Fibroblast of pulmonary artery (primary cell): ENCODE measurements around the gene PCSK2.

Experiments used
- DNase-seq: peaks from one replicate; pipeline ENCODE4 v3.0.0-alpha.2; 2010; ENCODE audit warnings: low read depth
- H3K4me3 ChIP-seq: replicated peaks from 2 replicates; pipeline ENCODE4 v1.5.1; 2011; ENCODE audit warnings: low read depth, mild to moderate bottlenecking, control low read depth, low read length, moderate library complexity
- CTCF ChIP-seq: IDR thresholded peaks from 2 replicates; pipeline ENCODE4 v1.5.1; 2011; ENCODE audit warnings: mild to moderate bottlenecking, control low read depth, low read length, inconsistent platforms; ENCODE audit errors: missing control alignments

The PCSK2 gene

GRCh38 chr20:17344790-17345189 lies 118.0 kb downstream of the PCSK2 start:
- no peak for TF ChIP-seq CTCF
- no peak for DNase-seq
- no peak overlapping the region for H3K4me3 ChIP-seq

GRCh38 chr20:17345321-17345720 lies 118.5 kb downstream of the PCSK2 start:
- no peak for DNase-seq
- no peak for TF ChIP-seq CTCF
- H3K4me3 ChIP-seq, result no peak overlapping the region

- no peak overlapping the region for H3K4me3 ChIP-seq
- no peak for TF ChIP-seq CTCF
- DNase-seq, result no peak
Observed at GRCh38 chr20:17350321-17350720, 123.5 kb downstream of the PCSK2 start.

- no peak for DNase-seq
- no peak for TF ChIP-seq CTCF
- H3K4me3 ChIP-seq, result no peak overlapping the region
Observed at GRCh38 chr20:17357238-17357637, 130.4 kb downstream of the PCSK2 start.

GRCh38 chr20:17358854-17359253 lies 132.0 kb downstream of the PCSK2 start:
- no peak for TF ChIP-seq CTCF
- DNase-seq, result no peak

GRCh38 chr20:17364681-17365080 lies 137.8 kb downstream of the PCSK2 start:
- no peak for TF ChIP-seq CTCF
- DNase-seq, result no peak
- no peak overlapping the region for H3K4me3 ChIP-seq

More at GRCh38 chr20:17358854-17359253, 132.0 kb downstream of the PCSK2 start:
- no peak overlapping the region for H3K4me3 ChIP-seq

GRCh38 chr20:17365831-17366230 lies 139.0 kb downstream of the PCSK2 start:
- DNase-seq, result no peak
- no peak for TF ChIP-seq CTCF
- H3K4me3 ChIP-seq, result no peak overlapping the region
